A673 (cell line): ENCODE measurements around the gene STT3A.

ENCODE experiments used
- CTCF ChIP-seq: fragments of 300-800, 200-600 bp; sonication (generic); conservative IDR thresholded peaks from 2 replicates; pipeline ENCODE4 v1.5.1; 2017; ENCODE audit warnings: low read depth, mild to moderate bottlenecking, antibody characterized with exemption, low read length, moderate library complexity, mixed read lengths
- EZH2 ChIP-seq: fragments of 200-600 bp; sonication (generic); IDR thresholded peaks from 2 replicates; pipeline ENCODE4 v1.6.1; 2017; ENCODE audit warnings: borderline replicate concordance, low read depth, mild to moderate bottlenecking, mixed read lengths, antibody characterized with exemption, low read length; ENCODE audit not compliant: poor library complexity, severe bottlenecking

- TF ChIP-seq CTCF (no peak), EZH2 (no peak)
Measured at GRCh38 chr11:125625630-125626287, 33.1 kb downstream of the STT3A start.
